ENCODE data around the gene FAM3A. TPM values are rescaled to one million over a fixed set of nuclear protein-coding genes. Genes with fewer than 3 reads are reported as not detected.

FAM3A gene
- total and polyA plus RNA-seq, 12 donors: 13.5 to 115 (median 55.6) TPM

DNA sequence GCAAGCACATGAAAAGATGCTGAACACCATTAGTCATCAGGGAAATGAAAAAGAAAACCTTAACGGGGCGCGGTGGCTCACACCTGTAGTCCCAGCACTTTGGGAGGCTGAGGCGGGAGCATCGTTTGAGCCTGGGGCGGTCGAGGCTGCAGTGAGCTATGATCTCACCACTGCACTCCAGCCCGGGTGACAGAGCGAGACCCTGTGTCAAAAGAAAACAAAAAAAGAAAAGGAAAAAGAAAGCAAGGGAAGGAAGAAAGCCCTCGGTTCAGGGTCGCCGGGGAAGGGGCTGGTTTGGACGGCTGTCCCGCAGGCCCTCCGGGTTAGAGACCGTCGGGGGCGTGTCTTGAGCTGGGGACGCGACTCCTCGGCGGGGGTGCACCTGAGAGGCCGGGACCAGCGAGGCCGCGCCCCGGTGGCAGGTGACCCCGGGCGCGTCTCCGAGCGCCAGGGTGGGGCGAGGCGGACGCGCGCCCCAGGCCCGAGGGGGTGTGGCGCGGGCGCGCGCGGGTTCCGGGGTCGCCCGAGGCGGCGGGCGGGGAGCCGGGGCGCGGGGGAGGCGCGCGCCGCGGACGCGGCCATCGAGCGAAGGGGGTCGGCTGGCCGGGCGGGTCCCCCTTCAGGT is 58.4 kb downstream of the FAM3A start:
- WGBS, 4 donors: 3 to 42% (median 20%) methylated on average over 23 to 38 of the region's 65 CpGs
- Histone ChIP-seq H3K4me1 (replicated peaks in 1 of 2) (no peaks in the 10 kb centered on the region), H3K4me3 (peak overlapping the region in 1 of 4 donors; percentile 66), H3K36me3 (replicated peaks in 1 of 2) (no peaks in the 10 kb centered on the region), H3K27me3 (no peaks in the 10 kb centered on the region), H3K27ac (peak overlapping the region in 2 of 5 donors; percentile 66 to 84), H3K9me3 (replicated peaks in 1 of 3) (no peaks in the 10 kb centered on the region)
- intact Hi-C loops (cut with DNase I): no loop called here
- peak in 1 of 7 donors; percentile 32 for DNase-seq
- TF ChIP-seq POLR2A (IDR thresholded peaks at IDR 0.05): no peak
- TF ChIP-seq, protein P1, sequence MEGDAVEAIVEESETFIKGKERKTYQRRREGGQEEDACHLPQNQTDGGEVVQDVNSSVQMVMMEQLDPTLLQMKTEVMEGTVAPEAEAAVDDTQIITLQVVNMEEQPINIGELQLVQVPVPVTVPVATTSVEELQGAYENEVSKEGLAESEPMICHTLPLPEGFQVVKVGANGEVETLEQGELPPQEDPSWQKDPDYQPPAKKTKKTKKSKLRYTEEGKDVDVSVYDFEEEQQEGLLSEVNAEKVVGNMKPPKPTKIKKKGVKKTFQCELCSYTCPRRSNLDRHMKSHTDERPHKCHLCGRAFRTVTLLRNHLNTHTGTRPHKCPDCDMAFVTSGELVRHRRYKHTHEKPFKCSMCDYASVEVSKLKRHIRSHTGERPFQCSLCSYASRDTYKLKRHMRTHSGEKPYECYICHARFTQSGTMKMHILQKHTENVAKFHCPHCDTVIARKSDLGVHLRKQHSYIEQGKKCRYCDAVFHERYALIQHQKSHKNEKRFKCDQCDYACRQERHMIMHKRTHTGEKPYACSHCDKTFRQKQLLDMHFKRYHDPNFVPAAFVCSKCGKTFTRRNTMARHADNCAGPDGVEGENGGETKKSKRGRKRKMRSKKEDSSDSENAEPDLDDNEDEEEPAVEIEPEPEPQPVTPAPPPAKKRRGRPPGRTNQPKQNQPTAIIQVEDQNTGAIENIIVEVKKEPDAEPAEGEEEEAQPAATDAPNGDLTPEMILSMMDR (IDR thresholded peaks at IDR 0.05): no peak

Small RNAs within 50 kb of the gene (small RNA-seq; reads per million reads assigned to genes)
- gene RN7SL697P: 0 reads per million in 2 donors

Other genes starting within 250 kb of the FAM3A start
- under 1 TPM in 1 of 9 donors, not detected in 8; 0.18 TPM for gene TEX28, start 221.1 kb downstream of the FAM3A start, total RNA-seq
- under 1 TPM in 1 of 3 donors, not detected in 2; 0.07 TPM for gene TEX28, start 221.1 kb downstream of the FAM3A start, polyA plus RNA-seq
- 1 to 10 TPM in 1 of 9 donors, under 1 TPM in 4, not detected in 4; 0.16 to 1.1 (median 0.56) TPM for gene TKTL1, start 220.4 kb downstream of the FAM3A start, total RNA-seq
- under 1 TPM in 1 of 3 donors, not detected in 2; 0.31 TPM for gene TKTL1, start 220.4 kb downstream of the FAM3A start, polyA plus RNA-seq
- gene FLNA, start 141.6 kb downstream of the FAM3A start, total RNA-seq: 100 to 1,000 TPM in 8 of 9 donors, 10 to 100 TPM in 1; 57.0 to 979 (median 499) TPM
- gene FLNA, start 141.6 kb downstream of the FAM3A start, polyA plus RNA-seq: 100 to 1,000 TPM; 169 to 861 (median 612) TPM
- gene EMD, start 136.9 kb downstream of the FAM3A start, total RNA-seq: 10 to 100 TPM in 8 of 9 donors, 1 to 10 TPM in 1; 7.7 to 82.7 (median 46.5) TPM
- gene EMD, start 136.9 kb downstream of the FAM3A start, polyA plus RNA-seq: 10 to 100 TPM; 75.9 to 95.2 (median 79.1) TPM
- 1,000 to 10,000 TPM in 8 of 9 donors, 100 to 1,000 TPM in 1; 626 to 5,287 (median 2,456) TPM for gene RPL10, start 117.9 kb downstream of the FAM3A start, total RNA-seq
- gene RPL10, start 117.9 kb downstream of the FAM3A start, polyA plus RNA-seq: 1,000 to 10,000 TPM; 1,725 to 3,645 (median 2,430) TPM
- gene DNASE1L1, start 107.0 kb downstream of the FAM3A start, total RNA-seq: 100 to 1,000 TPM in 1 of 9 donors, 10 to 100 TPM in 7, 1 to 10 TPM in 1; 9.3 to 101 (median 47.8) TPM
- gene DNASE1L1, start 107.0 kb downstream of the FAM3A start, polyA plus RNA-seq: 10 to 100 TPM; 17.2 to 48.0 (median 42.7) TPM
- 10 to 100 TPM; 15.0 to 47.1 (median 26.4) TPM for gene TAFAZZIN, start 104.7 kb downstream of the FAM3A start, total RNA-seq
- 100 to 1,000 TPM in 2 of 3 donors, 1 to 10 TPM in 1; 8.6 to 142 (median 103) TPM for gene TAFAZZIN, start 104.7 kb downstream of the FAM3A start, polyA plus RNA-seq
- 100 to 1,000 TPM in 6 of 9 donors, 10 to 100 TPM in 3; 68.8 to 170 (median 135) TPM for gene ATP6AP1, start 87.6 kb downstream of the FAM3A start, total RNA-seq
- 100 to 1,000 TPM in 1 of 3 donors, 10 to 100 TPM in 2; 55.4 to 133 (median 56.8) TPM for gene ATP6AP1, start 87.6 kb downstream of the FAM3A start, polyA plus RNA-seq
- 100 to 1,000 TPM in 8 of 9 donors, 10 to 100 TPM in 1; 85.6 to 142 (median 112) TPM for gene GDI1, start 79.1 kb downstream of the FAM3A start, total RNA-seq
- 100 to 1,000 TPM; 155 to 287 (median 216) TPM for gene GDI1, start 79.1 kb downstream of the FAM3A start, polyA plus RNA-seq
- 10 to 100 TPM; 25.1 to 74.5 (median 51.1) TPM for gene FAM50A, start 72.1 kb downstream of the FAM3A start, total RNA-seq
- gene FAM50A, start 72.1 kb downstream of the FAM3A start, polyA plus RNA-seq: 100 to 1,000 TPM; 104 to 451 (median 241) TPM
- gene PLXNA3, start 58.0 kb downstream of the FAM3A start, total RNA-seq: 10 to 100 TPM in 7 of 9 donors, 1 to 10 TPM in 2; 2.1 to 46.3 (median 12.1) TPM
- gene PLXNA3, start 58.0 kb downstream of the FAM3A start, polyA plus RNA-seq: 10 to 100 TPM; 22.3 to 83.6 (median 27.4) TPM
- gene LAGE3, start 37.0 kb downstream of the FAM3A start, total RNA-seq: 100 to 1,000 TPM in 1 of 9 donors, 10 to 100 TPM in 8; 22.5 to 101 (median 52.6) TPM
- 10 to 100 TPM; 11.3 to 24.0 (median 12.0) TPM for gene LAGE3, start 37.0 kb downstream of the FAM3A start, polyA plus RNA-seq
- gene UBL4A, start 29.6 kb downstream of the FAM3A start, total RNA-seq: 10 to 100 TPM; 36.4 to 95.6 (median 56.3) TPM
- 10 to 100 TPM; 18.3 to 31.1 (median 23.6) TPM for gene UBL4A, start 29.6 kb downstream of the FAM3A start, polyA plus RNA-seq
- gene SLC10A3, start 25.6 kb downstream of the FAM3A start, total RNA-seq: 10 to 100 TPM; 19.6 to 33.4 (median 28.5) TPM
- gene SLC10A3, start 25.6 kb downstream of the FAM3A start, polyA plus RNA-seq: 10 to 100 TPM in 2 of 3 donors, 1 to 10 TPM in 1; 8.7 to 24.2 (median 23.2) TPM
- gene G6PD, start 30.6 kb upstream of the FAM3A start, total RNA-seq: 100 to 1,000 TPM in 5 of 9 donors, 10 to 100 TPM in 4; 22.1 to 124 (median 102) TPM
- gene G6PD, start 30.6 kb upstream of the FAM3A start, polyA plus RNA-seq: 10 to 100 TPM; 41.6 to 93.6 (median 78.0) TPM
- gene IKBKG, start 31.4 kb upstream of the FAM3A start, total RNA-seq: 10 to 100 TPM; 12.5 to 47.5 (median 29.8) TPM
- 10 to 100 TPM in 2 of 3 donors, 1 to 10 TPM in 1; 9.6 to 39.1 (median 36.1) TPM for gene IKBKG, start 31.4 kb upstream of the FAM3A start, polyA plus RNA-seq
- not detected for gene CTAG1A, start 68.9 kb upstream of the FAM3A start, total RNA-seq
- under 1 TPM in 1 of 3 donors, not detected in 2; 0.34 TPM for gene CTAG1A, start 68.9 kb upstream of the FAM3A start, polyA plus RNA-seq
- gene CTAG1B, start 103.0 kb upstream of the FAM3A start, total RNA-seq: not detected
- under 1 TPM in 1 of 3 donors, not detected in 2; 0.57 TPM for gene CTAG1B, start 103.0 kb upstream of the FAM3A start, polyA plus RNA-seq
- gene CTAG2, start 137.3 kb upstream of the FAM3A start, total RNA-seq: 1 to 10 TPM in 1 of 9 donors, not detected in 8; 5.5 TPM
- gene CTAG2, start 137.3 kb upstream of the FAM3A start, polyA plus RNA-seq: 1 to 10 TPM in 1 of 3 donors, under 1 TPM in 1, not detected in 1; 0.79 to 7.2 TPM
- gene GAB3, start 234.8 kb upstream of the FAM3A start, total RNA-seq: 10 to 100 TPM in 1 of 9 donors, 1 to 10 TPM in 8; 1.9 to 11.8 (median 5.6) TPM
- 1 to 10 TPM; 2.6 to 8.2 (median 3.5) TPM for gene GAB3, start 234.8 kb upstream of the FAM3A start, polyA plus RNA-seq
- 10 to 100 TPM; 20.2 to 48.6 (median 27.4) TPM for gene DKC1, start 246.6 kb upstream of the FAM3A start, total RNA-seq
- gene DKC1, start 246.6 kb upstream of the FAM3A start, polyA plus RNA-seq: 100 to 1,000 TPM in 1 of 3 donors, 10 to 100 TPM in 2; 22.0 to 111 (median 37.4) TPM